ENCODE measurements around the gene NAPA.

- TF ChIP-seq CTCF (IDR thresholded peaks at IDR 0.05; ENCODE audit: low read depth, low read length, poor library complexity, severe bottlenecking) = no peak
- TF ChIP-seq EZH2phosphoT487 (IDR thresholded peaks at IDR 0.05; ENCODE audit: borderline replicate concordance, low read length) = no peak
These were observed 53.0 kb downstream of the NAPA start for GRCh38 chr19:47461876-47462275.

All from DOHH2 (cell line).